Thyroid gland (tissue), 4 donors: ENCODE data around the gene TIAM2. TPM values are rescaled to one million over a fixed set of nuclear protein-coding genes. Genes with fewer than 3 reads are reported as not detected.

Experiments used
- DNase-seq, 2 donors: peaks; one replicate each; pipeline ENCODE4 v3.0.0-alpha.2; 2019
- H3K27ac ChIP-seq, 3 donors: fragments of 200-600 bp; sonication (generic); 1 replicate in 2 of 3; 2 replicates in 1 of 3; pipeline ENCODE4 v1.5.1; 2016 to 2019; ENCODE audit warnings: mild to moderate bottlenecking in 1 of 3, moderate library complexity in 1 of 3
- H3K27me3 ChIP-seq: fragments of 200-600 bp; sonication (generic); one replicate; pipeline ENCODE4 v1.5.1; 2019
- H3K36me3 ChIP-seq, 2 donors: fragments of 200-600 bp; sonication (generic); one replicate each; pipeline ENCODE4 v1.5.1; 2016 to 2019
- H3K4me1 ChIP-seq, 2 donors: fragments of 200-600 bp; sonication (generic); one replicate each; pipeline ENCODE4 v1.5.1; 2017 to 2019
- H3K4me3 ChIP-seq, 3 donors: fragments of 200-600 bp; sonication (generic); replicated peaks in 1 of 3; 1 replicate in 2 of 3; 2 replicates in 1 of 3; pipeline ENCODE4 v1.5.1; 2016; ENCODE audit warnings: mild to moderate bottlenecking in 1 of 3
- H3K9me3 ChIP-seq: fragments of 200-600 bp; sonication (generic); one replicate; pipeline ENCODE4 v1.5.1; 2017
- CTCF ChIP-seq, 6 experiments: fragments of 200-600 bp in 3 of 6; fragments of 450-650 bp in 3 of 6; sonication (generic) in 3 of 6; IDR thresholded peaks; one replicate each; pipeline ENCODE4 v1.5.1; 2016 to 2019; ENCODE audit warnings: antibody characterized with exemption in 6 of 6, mild to moderate bottlenecking in 2 of 6, inconsistent platforms in 1 of 6, moderate library complexity in 1 of 6
- POLR2A ChIP-seq, 2 donors: fragments of 450-650 bp; IDR thresholded peaks; one replicate each; pipeline ENCODE4 v1.6.1; 2017; ENCODE audit warnings: antibody characterized with exemption in 2 of 2, mild to moderate bottlenecking in 2 of 2, moderate library complexity in 1 of 2
- WGBS, 2 donors: methylation state at CpG; one replicate each; pipeline ENCODE4 v1.1.5; 2017; 5-methylcytosine and 5-hydroxymethylcytosine counted together
- intact Hi-C: fragments of 100-400 bp; cut with DNase I; formaldehyde crosslinking; loops from one replicate; pipeline ENCODE4 v1.15.1; 2023
- total RNA-seq, 4 donors: library from RNA; depleted of rRNA; stranded (reverse); fragments of >200 nt; gene quantifications; one replicate each; pipeline ENCODE4 v1.2.3, GENCODE V29; 2016

Gene TIAM2
- total RNA-seq, 4 donors from 2014 or later, result 11.1 to 26.1 (median 18.5) TPM

GRCh38 chr6:155038104-155038503 lies 43.0 kb downstream of the TIAM2 start:
- no peak for DNase-seq
- H3K36me3 ChIP-seq, result no peaks in the 10 kb centered on the region
- H3K9me3 ChIP-seq, result no peaks in the 10 kb centered on the region
- intact Hi-C loops, result no loop called here
- no peak for TF ChIP-seq CTCF (IDR thresholded peaks at IDR 0.05)
- no peak for TF ChIP-seq POLR2A (IDR thresholded peaks at IDR 0.05)
- H3K4me3 ChIP-seq, result no peak overlapping the region
- no peaks in the 10 kb centered on the region for H3K27me3 ChIP-seq
- peaks cover 10 to 18% of the 10 kb centered on the region in 2 donors for H3K4me1 ChIP-seq
- whole genome bisulfite sequencing, 2 donors, result 96 to 98% methylated on average over 4 of the region's 4 CpGs
- no peak overlapping the region for H3K27ac ChIP-seq

- DNase-seq, result no peak
- Histone ChIP-seq H3K4me1 (peaks cover 10 to 18% of the 10 kb centered on the region in 2 donors), H3K4me3 (no peak overlapping the region), H3K27me3 (no peaks in the 10 kb centered on the region), H3K9me3 (no peaks in the 10 kb centered on the region), H3K27ac (no peak overlapping the region), H3K36me3 (no peaks in the 10 kb centered on the region)
- 93 to 96% methylated on average over 2 of the region's 2 CpGs for WGBS, 2 donors
- TF ChIP-seq CTCF (IDR thresholded peaks at IDR 0.05), result no peak
- TF ChIP-seq POLR2A (IDR thresholded peaks at IDR 0.05), result no peak
- intact Hi-C loops, result no loop called here
These were observed 43.4 kb downstream of the TIAM2 start for GRCh38 chr6:155038527-155038926.

- no peak for DNase-seq
- intact Hi-C loops, result no loop called here
- Histone ChIP-seq H3K4me1 (peaks cover 10 to 18% of the 10 kb centered on the region in 2 donors), H3K36me3 (no peaks in the 10 kb centered on the region), H3K27ac (no peak overlapping the region), H3K9me3 (no peaks in the 10 kb centered on the region), H3K27me3 (no peaks in the 10 kb centered on the region), H3K4me3 (no peak overlapping the region)
- WGBS, 2 donors, result 88 to 91% methylated on average over 3 of the region's 3 CpGs
- TF ChIP-seq CTCF (IDR thresholded peaks at IDR 0.05) (no peak), POLR2A (IDR thresholded peaks at IDR 0.05) (no peak)
These were observed 44.5 kb downstream of the TIAM2 start for GRCh38 chr6:155039618-155040017.

GRCh38 chr6:155040154-155040553 lies 45.0 kb downstream of the TIAM2 start:
- intact Hi-C loops, result no loop called here
- 95 to 98% methylated on average over 2 of the region's 2 CpGs for WGBS, 2 donors
- no peak overlapping the region for H3K4me3 ChIP-seq
- H3K36me3 ChIP-seq, result no peaks in the 10 kb centered on the region
- H3K9me3 ChIP-seq, result no peaks in the 10 kb centered on the region
- no peak for DNase-seq
- H3K4me1 ChIP-seq, result peaks cover 10 to 18% of the 10 kb centered on the region in 2 donors
- H3K27me3 ChIP-seq, result no peaks in the 10 kb centered on the region
- H3K27ac ChIP-seq, result no peak overlapping the region
- no peak for TF ChIP-seq CTCF (IDR thresholded peaks at IDR 0.05)
- no peak for TF ChIP-seq POLR2A (IDR thresholded peaks at IDR 0.05)

GRCh38 chr6:155040901-155041650 lies 46.0 kb downstream of the TIAM2 start:
- WGBS, 2 donors, result 54 to 64% methylated on average over 2 of the region's 2 CpGs
- no peak overlapping the region for H3K4me3 ChIP-seq
- no peaks in the 10 kb centered on the region for H3K27me3 ChIP-seq
- peaks cover 10 to 24% of the 10 kb centered on the region in 2 donors for H3K4me1 ChIP-seq
- no peaks in the 10 kb centered on the region for H3K36me3 ChIP-seq
- no peak for TF ChIP-seq CTCF (IDR thresholded peaks at IDR 0.05)
- no peak for TF ChIP-seq POLR2A (IDR thresholded peaks at IDR 0.05)
- no peak for DNase-seq
- H3K9me3 ChIP-seq, result no peaks in the 10 kb centered on the region
- intact Hi-C loops, result no loop called here
- peak overlapping the region in 2 of 3 donors; percentile 45 to 60 for H3K27ac ChIP-seq
